ENCODE measurements around the gene SOCS7. TPM values are rescaled to one million over a fixed set of nuclear protein-coding genes. Genes with fewer than 3 reads are reported as not detected.

SOCS7 gene
- total RNA-seq, 4 donors from 2014 or later = 13.2 to 19.1 (median 15.7) TPM

GRCh38 chr17:38451840-38452529 is 100.3 kb downstream of the SOCS7 start:
- Histone ChIP-seq H3K27me3 (no peaks in the 10 kb centered on the region), H3K4me1 (peaks cover 0 to 89% (median 60%) of the 10 kb centered on the region in 3 donors), H3K9me3 (no peaks in the 10 kb centered on the region), H3K36me3 (no peaks in the 10 kb centered on the region), H3K27ac (peak overlapping the region in 3 of 4 donors; percentile 88 to 92 (median 89)), H3K4me3 (peak overlapping the region in 1 of 2 donors; percentile 0)
- ATAC-seq = peak; percentile 6
- TF ChIP-seq POLR2A (IDR thresholded peaks at IDR 0.05) (no peak), EP300 (IDR thresholded peaks at IDR 0.05) (no peak)
- 26% methylated on average over 14 of the region's 18 CpGs; no CpG with 5 or more reads in 1 of the 2 donors for WGBS, 2 donors (ENCODE audit: low coverage in 1 of 2)

- no peaks in the 10 kb centered on the region for H3K9me3 ChIP-seq
- H3K4me1 ChIP-seq = peaks cover 0 to 89% (median 56%) of the 10 kb centered on the region in 3 donors
- TF ChIP-seq POLR2A (IDR thresholded peaks at IDR 0.05) (no peak), POLR2AphosphoS5 (IDR thresholded peaks at IDR 0.05) (no peak), EP300 (IDR thresholded peaks at IDR 0.05) (no peak)
- TF ChIP-seq, protein P1, sequence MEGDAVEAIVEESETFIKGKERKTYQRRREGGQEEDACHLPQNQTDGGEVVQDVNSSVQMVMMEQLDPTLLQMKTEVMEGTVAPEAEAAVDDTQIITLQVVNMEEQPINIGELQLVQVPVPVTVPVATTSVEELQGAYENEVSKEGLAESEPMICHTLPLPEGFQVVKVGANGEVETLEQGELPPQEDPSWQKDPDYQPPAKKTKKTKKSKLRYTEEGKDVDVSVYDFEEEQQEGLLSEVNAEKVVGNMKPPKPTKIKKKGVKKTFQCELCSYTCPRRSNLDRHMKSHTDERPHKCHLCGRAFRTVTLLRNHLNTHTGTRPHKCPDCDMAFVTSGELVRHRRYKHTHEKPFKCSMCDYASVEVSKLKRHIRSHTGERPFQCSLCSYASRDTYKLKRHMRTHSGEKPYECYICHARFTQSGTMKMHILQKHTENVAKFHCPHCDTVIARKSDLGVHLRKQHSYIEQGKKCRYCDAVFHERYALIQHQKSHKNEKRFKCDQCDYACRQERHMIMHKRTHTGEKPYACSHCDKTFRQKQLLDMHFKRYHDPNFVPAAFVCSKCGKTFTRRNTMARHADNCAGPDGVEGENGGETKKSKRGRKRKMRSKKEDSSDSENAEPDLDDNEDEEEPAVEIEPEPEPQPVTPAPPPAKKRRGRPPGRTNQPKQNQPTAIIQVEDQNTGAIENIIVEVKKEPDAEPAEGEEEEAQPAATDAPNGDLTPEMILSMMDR (IDR thresholded peaks at IDR 0.05) = no peak
- H3K36me3 ChIP-seq = peaks cover 0 to 1% of the 10 kb centered on the region in 2 donors
- peak overlapping the region in 3 of 4 donors; percentile 88 to 92 (median 89) for H3K27ac ChIP-seq
- no peak overlapping the region for H3K4me3 ChIP-seq
- H3K27me3 ChIP-seq = no peaks in the 10 kb centered on the region
- ATAC-seq = no peak
- WGBS, 2 donors (ENCODE audit: low coverage in 1 of 2) = 100% methylated on average over 1 of the region's 6 CpGs; no CpG with 5 or more reads in 1 of the 2 donors
Measured at GRCh38 chr17:38452719-38453118, 101.1 kb downstream of the SOCS7 start.

DNA sequence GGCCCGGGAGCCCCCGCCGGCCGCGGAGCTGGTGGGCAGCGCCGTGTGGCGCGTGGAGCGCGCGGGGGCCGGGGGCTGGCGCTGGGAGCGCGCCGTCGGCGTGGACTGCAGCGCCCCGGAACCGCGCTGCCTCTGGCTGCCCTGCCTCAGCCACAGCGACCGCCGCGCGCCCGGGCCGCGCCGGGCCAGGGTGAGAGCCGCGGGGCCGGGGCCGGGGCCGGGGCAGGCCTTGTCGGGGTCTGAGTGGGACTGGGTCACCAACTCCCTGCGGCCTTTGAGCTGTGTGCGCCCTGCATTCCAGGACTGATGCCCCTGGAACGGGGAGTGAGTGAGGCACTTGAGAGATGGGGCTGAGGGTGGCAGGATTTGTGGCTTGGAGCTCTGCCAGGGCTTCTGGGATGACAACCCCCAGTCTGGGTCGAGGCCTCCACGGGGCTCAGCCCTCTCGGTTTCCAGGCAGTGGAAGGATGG is 102.3 kb downstream of the SOCS7 start:
- ATAC-seq = no peak
- H3K4me3 ChIP-seq = peak overlapping the region; percentile 23 to 56
- no peaks in the 10 kb centered on the region for H3K27me3 ChIP-seq
- H3K27ac ChIP-seq = peak overlapping the region; percentile 27 to 92 (median 88)
- WGBS, 2 donors (ENCODE audit: low coverage in 1 of 2) = 5% methylated on average over 3 of the region's 44 CpGs; no CpG with 5 or more reads in 1 of the 2 donors
- H3K4me1 ChIP-seq = peaks cover 0 to 81% (median 55%) of the 10 kb centered on the region in 3 donors
- H3K9me3 ChIP-seq = no peaks in the 10 kb centered on the region
- peaks cover 0 to 14% of the 10 kb centered on the region in 2 donors for H3K36me3 ChIP-seq
- TF ChIP-seq POLR2A (IDR thresholded peaks at IDR 0.05) (no peak), EP300 (IDR thresholded peaks at IDR 0.05) (no peak), POLR2AphosphoS5 (IDR thresholded peaks at IDR 0.05) (no peak)
- TF ChIP-seq, protein P1 (IDR thresholded peaks at IDR 0.05) = no peak

DNA sequence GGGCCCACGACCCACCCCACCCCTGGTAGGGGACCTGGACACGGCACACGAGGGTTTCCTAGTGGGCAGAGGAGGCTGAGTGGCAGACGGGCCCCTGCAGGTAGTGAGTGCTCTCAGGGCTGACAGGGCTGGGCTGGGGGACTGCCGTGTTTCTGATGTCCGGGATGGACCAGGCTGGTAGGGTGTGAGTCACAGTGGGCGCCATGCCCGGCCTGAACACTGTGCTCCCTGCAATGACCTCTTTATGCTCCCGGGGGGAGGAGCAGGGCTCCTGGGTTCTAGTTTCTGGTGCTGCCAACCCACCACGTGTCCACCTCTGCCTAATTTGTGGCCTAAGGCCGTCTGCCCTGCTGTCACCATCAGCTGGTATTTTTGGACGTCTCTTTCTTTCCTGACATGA is 102.9 kb downstream of the SOCS7 start:
- peaks cover 0 to 20% of the 10 kb centered on the region in 2 donors for H3K36me3 ChIP-seq
- peaks cover 0 to 75% (median 51%) of the 10 kb centered on the region in 3 donors for H3K4me1 ChIP-seq
- H3K9me3 ChIP-seq = no peaks in the 10 kb centered on the region
- no peaks in the 10 kb centered on the region for H3K27me3 ChIP-seq
- WGBS, 2 donors (ENCODE audit: low coverage in 1 of 2) = 0 to 7% methylated on average over 1 to 9 of the region's 12 CpGs
- peak; percentile 83 for ATAC-seq
- peak overlapping the region; percentile 27 to 92 (median 88) for H3K27ac ChIP-seq
- peak overlapping the region; percentile 23 to 56 for H3K4me3 ChIP-seq
- no peak for TF ChIP-seq EP300 (IDR thresholded peaks at IDR 0.05)
- TF ChIP-seq POLR2A (IDR thresholded peaks at IDR 0.05) = peak; percentile 25 to 42
- TF ChIP-seq POLR2AphosphoS5 (IDR thresholded peaks at IDR 0.05) = peak; percentile 92

Other genes with a start within 250 kb of the SOCS7 start
- gene TBC1D3E, start 223.9 kb upstream of the SOCS7 start, total RNA-seq = not detected
- gene TBC1D3, start 159.3 kb upstream of the SOCS7 start, total RNA-seq = not detected
- gene MRPL45, start 54.7 kb upstream of the SOCS7 start, total RNA-seq = 10 to 100 TPM; 23.1 to 32.4 (median 28.7) TPM
- gene GPR179, start 7.9 kb upstream of the SOCS7 start, total RNA-seq = under 1 TPM in 2 of 4 donors, not detected in 2; 0.08 to 0.13 TPM
- 100 to 1,000 TPM in 1 of 4 donors, 10 to 100 TPM in 3; 45.3 to 132 (median 82.8) TPM for gene ARHGAP23, start 76.6 kb downstream of the SOCS7 start, total RNA-seq